ENCODE results near the gene PTGDR. TPM values are rescaled to one million over a fixed set of nuclear protein-coding genes. Genes with fewer than 3 reads are reported as not detected.

Gene PTGDR
- total RNA-seq, 2 donors from 2014 or later = 2.9 to 4.5 TPM

DNA sequence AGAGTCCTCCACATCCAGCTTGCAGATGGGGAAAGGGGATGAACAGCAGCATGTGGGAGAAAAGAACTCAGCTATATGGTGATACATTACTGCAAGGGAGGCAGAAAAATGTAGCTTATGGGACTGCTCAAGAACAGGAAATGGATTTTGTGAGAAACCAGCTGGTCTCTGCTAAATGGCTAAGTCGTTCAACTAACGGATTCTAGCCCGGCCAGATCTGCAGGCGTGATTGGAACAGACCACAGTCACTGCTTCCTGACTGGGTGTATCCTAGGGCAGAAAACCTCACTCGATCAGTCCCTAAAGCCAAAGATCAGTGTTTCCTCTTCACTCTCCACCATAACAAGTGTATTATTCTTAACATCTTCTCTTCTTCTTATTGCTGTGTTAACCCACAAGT is 8.1 kb upstream of the PTGDR start:
- no peak for DNase-seq (ENCODE audit: low spot score)
- intact Hi-C loops (cut with DNase I) = no loop called here

DNA sequence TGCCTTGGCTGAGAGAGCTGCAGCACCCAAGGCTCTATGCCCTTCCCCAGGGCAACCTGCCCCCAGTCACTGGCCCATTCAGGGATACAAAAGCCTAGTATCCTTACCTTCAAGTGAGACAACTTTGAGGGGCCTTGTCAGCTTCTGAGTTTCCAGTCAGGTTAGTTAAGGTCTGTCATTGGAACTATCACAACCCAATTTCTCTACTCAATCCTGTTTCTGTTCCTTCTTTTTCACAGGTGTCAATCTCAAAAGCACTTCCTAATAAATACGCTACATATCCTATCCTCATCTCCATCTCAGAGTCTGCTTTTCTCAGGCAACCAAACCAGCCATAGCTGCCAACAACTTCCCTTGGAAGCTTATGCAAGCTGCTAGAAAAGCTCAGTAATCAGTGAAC is 4.9 kb upstream of the PTGDR start:
- no peak for DNase-seq (ENCODE audit: low spot score)
- intact Hi-C loops (cut with DNase I) = loop anchor here in 1 of 2 donors (10.0 kb wide), 1 partner anchor 268 kb away; no protein-coding TSS in a partner anchor

DNA sequence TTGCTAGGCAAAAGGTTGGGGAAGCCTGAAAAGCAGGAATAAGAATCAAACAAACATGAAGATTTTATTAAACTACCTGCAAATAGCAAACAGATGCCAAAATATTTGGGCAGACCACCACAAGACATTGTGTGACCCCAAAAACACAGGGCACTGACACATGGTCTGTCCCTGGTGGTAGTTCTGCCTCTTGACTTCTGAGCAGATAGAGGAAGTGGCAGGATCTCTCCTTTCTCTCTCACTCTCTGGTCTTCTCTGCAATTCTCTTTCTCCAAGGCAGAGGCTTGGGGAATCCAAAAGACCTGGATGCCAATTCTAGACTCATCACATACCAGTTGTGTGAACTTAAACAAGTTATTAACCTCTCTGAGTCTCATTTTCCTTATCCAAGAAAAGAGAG is 4.3 kb upstream of the PTGDR start:
- intact Hi-C loops (cut with DNase I) = loop anchor here in 1 of 2 donors (10.0 kb wide), 1 partner anchor 268 kb away; no protein-coding TSS in a partner anchor
- DNase-seq (ENCODE audit: low spot score) = no peak

DNA sequence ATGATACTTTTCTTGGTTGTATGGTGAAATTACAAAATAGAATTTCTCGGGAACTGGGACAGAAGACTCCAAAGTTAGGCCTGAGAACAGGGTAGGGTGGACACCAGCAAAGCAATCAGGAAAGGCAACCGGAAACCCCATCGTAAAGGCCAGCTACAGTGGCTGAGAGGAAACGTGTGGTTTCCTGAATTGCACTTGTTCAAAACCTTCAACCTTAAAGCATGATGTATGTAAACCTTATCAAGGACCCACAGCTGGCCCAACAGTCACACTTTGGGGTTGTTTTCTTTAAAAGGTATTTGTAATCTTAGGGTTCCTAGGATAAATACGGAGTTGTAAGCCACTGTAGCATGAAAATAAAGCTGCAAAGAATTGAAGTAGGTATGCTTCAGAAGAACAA is 2.2 kb upstream of the PTGDR start:
- DNase-seq (ENCODE audit: low spot score) = no peak
- intact Hi-C loops (cut with DNase I) = loop anchor here in 1 of 2 donors (5.0 to 10.0 kb wide), 2 partner anchors 270 to 587 kb away; no protein-coding TSS in a partner anchor

DNA sequence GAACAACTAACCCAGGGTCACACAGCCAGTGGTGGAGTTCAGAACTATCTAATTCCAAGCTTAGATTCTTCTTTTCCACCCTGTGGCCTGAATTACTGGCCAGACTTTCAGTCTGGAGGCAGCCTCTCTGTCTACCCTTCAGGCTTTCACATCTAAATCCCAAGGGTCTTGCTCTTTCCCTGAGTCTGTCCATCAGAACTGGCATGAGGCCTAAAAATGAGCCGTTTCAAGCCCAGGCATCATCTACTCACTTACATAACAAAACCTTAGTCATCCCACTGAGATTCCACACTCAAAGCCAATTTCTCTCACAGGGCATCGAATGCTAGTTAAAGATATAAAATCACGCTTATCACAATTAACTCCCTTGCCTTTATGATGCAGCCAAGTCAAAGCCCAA is 1.3 kb upstream of the PTGDR start:
- DNase-seq (ENCODE audit: low spot score) = no peak
- intact Hi-C loops (cut with DNase I) = loop anchor here in 1 of 2 donors (5.0 to 10.0 kb wide), 2 partner anchors 271 to 586 kb away; no protein-coding TSS in a partner anchor

DNA sequence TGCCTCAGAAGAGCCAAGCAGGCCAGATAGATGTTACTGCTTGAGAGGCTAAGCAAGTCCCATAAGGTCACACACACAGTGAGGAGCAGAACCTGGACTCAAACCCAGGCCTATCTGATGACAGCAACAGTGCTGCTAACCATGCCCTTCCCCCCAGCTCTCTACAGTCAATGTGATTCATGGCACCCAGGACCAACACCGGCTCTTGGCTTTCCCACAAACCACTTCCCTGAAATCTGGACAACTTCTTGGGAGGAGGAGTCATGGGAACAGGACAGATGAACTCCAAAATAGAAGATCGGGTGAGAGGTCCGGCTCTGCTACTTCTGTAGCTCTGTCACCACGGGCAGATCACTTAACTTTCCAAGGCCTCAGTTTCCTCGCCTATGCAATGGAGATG is 716 bp upstream of the PTGDR start:
- no peak for DNase-seq (ENCODE audit: low spot score)
- intact Hi-C loops (cut with DNase I) = loop anchor here in 1 of 2 donors (5.0 to 10.0 kb wide), 2 partner anchors 272 to 586 kb away; no protein-coding TSS in a partner anchor

DNA sequence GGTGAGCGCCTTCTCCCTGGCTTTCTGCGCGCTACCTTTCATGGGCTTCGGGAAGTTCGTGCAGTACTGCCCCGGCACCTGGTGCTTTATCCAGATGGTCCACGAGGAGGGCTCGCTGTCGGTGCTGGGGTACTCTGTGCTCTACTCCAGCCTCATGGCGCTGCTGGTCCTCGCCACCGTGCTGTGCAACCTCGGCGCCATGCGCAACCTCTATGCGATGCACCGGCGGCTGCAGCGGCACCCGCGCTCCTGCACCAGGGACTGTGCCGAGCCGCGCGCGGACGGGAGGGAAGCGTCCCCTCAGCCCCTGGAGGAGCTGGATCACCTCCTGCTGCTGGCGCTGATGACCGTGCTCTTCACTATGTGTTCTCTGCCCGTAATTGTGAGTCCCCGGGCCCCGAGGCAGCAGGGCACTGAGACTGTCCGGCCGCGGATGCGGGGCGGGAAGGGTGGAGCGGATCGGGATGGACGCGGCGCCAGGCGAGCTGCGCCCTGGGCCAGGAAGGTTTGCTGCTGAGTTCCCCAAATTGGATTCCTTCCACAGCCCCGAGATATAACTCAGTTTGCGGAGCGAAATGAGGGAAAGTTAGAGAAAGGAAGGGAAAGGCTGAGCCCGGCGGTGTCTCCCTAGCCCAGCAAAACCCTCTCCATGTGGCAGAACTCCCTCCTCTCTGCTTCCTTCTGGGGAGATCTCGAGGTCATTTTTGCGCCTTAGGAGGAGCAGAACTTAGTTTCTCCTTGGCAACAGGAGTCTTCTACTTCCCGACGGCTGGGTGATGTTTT is 972 bp downstream of the PTGDR start:
- peak; percentile 81 for DNase-seq (ENCODE audit: low spot score)
- intact Hi-C loops (cut with DNase I) = loop anchor here in 1 of 2 donors (5.0 to 10.0 kb wide), 2 partner anchors 274 to 584 kb away; no protein-coding TSS in a partner anchor

DNA sequence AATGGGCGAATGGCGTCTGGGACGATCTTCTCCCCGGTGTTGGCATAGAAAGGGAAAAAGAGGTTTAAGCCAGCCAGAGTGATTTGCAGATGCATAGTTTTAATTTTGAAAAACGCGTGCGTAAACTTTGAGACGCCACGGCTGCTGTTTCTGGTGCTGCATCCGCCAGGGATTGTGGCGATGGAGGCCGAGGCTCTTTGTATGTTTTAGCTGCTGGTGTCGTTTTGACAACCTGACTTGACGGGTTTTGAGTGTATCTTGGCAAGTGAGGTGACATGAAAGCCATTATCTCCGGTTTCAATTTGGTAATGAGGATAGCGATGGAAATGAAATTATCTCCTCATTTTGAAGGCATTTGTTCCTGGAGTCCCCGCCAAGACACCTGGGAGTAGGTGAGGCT is 1.6 kb downstream of the PTGDR start:
- no peak for DNase-seq (ENCODE audit: low spot score)
- intact Hi-C loops (cut with DNase I) = loop anchor here in 1 of 2 donors (5.0 to 10.0 kb wide), 2 partner anchors 274 to 583 kb away; no protein-coding TSS in a partner anchor

DNA sequence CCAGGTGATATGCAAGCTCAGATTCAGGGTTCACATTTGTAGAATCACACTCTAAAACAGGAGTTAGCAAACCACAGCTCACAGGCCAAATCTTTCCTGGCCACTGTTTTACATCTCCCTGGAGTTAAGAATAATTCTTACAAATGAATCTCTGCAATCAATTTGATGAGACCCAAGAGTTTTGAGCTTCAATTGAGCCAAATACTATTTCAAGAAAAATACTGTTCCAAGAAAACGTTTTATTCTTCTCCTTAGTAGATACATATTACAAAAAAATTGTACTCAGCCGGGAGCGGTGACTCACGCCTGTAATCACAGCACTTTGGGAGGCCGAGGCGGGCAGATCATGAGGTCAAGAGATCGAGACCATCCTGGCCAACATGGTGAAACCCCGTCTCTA is 2.5 kb downstream of the PTGDR start:
- no peak for DNase-seq (ENCODE audit: low spot score)
- intact Hi-C loops (cut with DNase I) = loop anchor here in 1 of 2 donors (5.0 to 10.0 kb wide), 2 partner anchors 275 to 582 kb away; no protein-coding TSS in a partner anchor

DNA sequence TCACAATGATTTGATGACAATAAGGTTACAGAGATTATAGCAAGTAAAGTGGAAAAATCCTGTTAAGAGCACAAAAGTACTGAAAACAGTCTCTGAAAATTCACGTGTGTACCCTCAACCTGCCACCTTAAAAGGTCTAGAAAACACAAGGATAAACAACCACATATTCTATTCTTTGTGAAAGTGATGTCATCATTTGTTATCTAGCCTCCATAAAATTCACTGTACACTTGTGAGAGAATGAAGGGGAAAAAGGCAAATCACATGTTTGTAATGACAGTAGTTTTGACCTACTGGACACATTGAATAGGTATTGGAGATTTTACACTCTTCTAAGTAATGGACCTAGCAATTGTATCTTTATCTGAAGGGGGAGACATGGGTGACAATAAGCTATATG is 4.0 kb downstream of the PTGDR start:
- DNase-seq (ENCODE audit: low spot score) = no peak

DNA sequence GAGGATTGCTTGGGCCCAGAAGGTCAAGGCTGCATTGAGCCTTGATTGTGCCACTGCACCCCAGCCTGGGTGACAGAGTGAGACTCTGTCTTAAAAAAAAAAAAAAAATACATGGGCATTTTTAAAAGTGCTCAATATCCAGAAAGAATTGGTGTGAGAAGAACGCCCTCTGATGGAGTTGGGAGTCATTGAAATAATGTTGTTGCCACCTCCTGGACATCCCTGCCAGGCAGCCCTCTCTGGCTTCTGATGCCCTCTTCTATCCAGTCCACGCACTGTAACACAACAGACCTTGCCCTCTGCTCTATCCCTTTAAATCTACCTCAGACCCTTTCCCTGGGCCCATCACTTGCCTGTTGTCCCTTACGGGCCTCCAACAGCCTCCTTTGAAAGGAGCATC is 4.9 kb downstream of the PTGDR start:
- no peak for DNase-seq (ENCODE audit: low spot score)
- intact Hi-C loops (cut with DNase I) = no loop called here

More for the DNA sequence above, 4.0 kb downstream of the PTGDR start:
- intact Hi-C loops (cut with DNase I) = no loop called here

DNA sequence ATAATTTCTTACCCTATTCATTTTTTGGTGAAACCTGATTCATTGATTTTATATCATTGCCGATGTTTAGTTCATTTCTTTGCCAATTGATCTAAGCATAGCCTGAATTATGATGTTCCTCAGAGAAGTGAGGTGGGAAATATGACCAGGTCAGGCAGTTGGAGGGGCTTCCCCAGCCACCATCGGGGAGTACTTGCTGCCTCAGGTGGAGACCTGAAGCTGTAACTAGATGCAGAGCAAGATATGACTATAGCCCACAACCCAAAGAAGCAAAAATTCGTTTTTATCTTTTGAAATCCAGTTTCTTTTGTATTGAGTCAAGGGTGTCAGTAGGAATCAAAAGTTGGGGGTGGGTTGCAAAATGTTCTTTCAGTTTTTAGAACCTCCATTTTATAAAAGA is 7.9 kb downstream of the PTGDR start:
- DNase-seq (ENCODE audit: low spot score) = no peak

DNA sequence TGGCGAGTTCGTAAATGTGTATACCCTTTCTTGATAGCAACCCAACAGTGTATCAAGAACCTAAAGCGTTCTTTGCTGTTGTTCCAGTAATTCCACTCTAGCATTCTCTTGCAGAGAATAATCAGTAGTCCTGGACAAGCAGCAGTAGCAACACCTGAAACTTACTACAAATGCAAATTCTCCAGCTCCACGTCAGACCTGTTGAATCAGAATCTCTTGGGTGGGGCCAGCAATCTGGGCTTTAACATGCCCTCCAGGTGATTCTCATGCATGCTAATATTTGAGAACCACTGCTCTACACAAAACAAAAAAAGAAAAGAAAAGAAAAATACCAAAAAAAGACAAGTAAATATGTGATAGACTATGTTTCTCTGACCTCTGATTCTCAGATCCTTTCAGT is 10.1 kb downstream of the PTGDR start:
- no peak for DNase-seq (ENCODE audit: low spot score)
- intact Hi-C loops (cut with DNase I) = no loop called here

More for the DNA sequence above, 7.9 kb downstream of the PTGDR start:
- intact Hi-C loops (cut with DNase I) = no loop called here

DNA sequence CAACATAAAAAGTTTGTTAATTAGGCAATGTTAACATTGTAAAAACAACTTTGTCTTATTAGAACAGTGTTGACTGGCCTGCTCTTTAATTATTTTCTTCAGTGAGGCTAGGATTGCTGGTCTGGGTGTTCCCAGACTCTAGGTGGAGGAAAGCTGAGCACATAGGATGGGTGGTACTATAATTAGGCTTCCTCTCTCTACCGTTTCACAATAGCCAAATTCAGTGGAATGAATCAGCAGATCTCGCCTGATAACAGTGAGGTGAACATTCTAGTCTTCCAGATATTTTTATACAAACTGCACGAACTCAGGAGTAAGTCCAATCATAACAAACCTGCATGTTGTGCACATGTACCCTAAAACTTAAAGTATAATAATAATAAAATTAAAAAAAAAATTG is 11.9 kb downstream of the PTGDR start:
- no peak for DNase-seq (ENCODE audit: low spot score)
- intact Hi-C loops (cut with DNase I) = no loop called here

DNA sequence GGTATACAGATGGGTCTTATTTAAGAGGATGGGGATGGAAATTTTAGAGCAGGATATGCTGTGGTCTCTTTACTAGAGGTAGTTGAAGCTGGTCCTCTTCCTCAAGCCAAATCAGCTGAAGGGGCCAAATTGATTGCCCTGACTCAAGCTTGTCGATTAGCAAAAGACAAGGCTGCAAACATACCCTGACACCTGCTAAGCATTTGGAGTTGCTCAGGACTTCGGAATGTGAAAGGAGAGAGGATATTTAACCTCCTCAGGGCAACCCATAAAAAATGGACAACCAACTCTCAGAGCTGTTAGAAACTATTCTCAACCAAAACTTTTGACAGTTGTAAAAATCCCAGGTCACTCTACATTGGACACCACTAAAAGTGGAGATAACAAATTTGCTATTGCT is 15.6 kb downstream of the PTGDR start:
- no peak for DNase-seq (ENCODE audit: low spot score)
- intact Hi-C loops (cut with DNase I) = no loop called here

DNA sequence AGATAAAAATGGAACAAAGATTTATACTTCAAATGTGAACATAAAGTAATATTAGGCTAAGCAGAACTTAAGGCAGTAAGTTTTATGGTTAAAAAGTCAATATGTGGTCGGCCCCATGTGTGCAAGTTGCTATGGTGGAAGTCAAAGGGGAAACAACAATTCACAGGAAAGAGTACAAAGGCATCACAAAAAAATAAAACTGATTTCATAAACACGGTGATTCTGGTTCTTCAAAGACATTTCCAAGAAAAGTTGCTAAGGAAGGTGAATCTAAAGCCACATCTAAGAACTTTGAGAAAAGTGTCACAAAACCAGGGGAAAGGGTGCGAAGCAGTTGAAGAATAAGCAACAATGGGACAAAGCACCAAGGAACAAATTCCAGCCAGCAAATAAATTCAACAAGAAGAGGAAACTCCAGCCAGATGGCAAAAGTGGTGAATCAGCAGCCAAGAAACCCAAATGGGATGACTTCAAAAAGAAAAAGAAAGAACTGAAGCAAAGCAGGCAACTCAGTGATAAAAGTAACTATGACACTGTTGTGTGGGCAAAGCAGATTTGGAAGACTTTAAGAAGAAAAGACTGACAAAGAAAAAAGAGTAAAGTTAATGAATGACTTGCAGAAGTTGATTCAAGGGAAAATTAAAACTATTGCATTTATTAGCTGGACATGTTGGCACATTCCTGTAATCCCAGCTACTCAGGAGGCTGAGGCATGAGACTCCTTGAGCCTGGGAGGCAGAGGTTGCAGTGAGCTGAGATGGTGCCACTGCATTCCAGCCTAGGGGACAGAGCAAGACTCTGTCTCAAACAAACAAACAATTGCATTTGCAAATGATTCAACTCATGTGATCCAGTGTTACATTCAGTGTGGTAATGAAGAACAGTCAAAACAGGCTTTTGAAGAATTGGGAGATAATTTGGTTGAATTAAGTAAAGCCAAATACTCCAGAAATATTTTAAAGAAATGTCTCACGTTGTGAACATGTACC is 19.5 kb downstream of the PTGDR start:
- intact Hi-C loops (cut with DNase I) = loop anchor here in 1 of 2 donors (1.0 kb wide), 1 partner anchor 34 kb away; no protein-coding TSS in a partner anchor

DNA sequence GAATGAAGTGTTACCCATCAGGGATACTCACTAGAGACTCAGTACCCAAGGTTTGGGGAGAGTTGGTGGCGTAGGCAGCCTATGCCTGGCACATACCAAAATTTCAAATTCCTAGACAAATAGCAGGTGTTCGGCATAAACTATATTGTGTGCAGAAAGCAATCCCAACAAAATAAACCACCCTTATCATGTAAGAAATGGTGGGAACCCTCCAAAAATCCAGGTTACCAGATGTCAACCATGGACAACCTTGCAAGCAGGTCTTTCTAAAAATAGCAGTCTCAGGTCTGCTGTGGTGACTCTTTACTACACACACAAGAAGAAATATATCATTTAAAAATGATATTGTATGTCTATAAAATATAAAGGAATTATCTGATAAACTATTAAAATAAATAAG is 28.9 kb downstream of the PTGDR start:
- no peak for DNase-seq (ENCODE audit: low spot score)
- intact Hi-C loops (cut with DNase I) = loop anchor here in 1 of 2 donors (5.0 kb wide), 1 partner anchor 176 kb away; no protein-coding TSS in a partner anchor

More for the DNA sequence above, 19.5 kb downstream of the PTGDR start:
- no peak for DNase-seq (ENCODE audit: low spot score)

DNA sequence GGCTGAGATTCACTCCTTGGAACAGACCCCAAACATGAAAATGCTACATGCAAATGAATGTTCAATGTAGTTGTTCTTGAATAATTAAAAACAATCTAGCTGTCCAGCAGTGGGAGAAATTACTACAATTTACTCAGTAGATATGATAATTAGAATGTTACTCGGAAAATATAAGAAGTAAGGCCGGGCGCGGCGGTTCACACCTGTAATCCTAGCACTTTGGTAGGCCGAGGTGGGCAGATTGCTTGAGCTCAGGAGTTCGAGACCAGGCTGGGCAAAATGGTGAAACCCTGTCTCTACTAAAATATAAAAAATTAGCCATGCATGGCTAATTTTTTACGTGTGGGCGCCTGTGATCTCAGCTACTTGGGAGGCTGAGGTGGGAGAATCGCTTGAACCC is 31.3 kb downstream of the PTGDR start:
- intact Hi-C loops (cut with DNase I) = loop anchor here in 1 of 2 donors (5.0 kb wide), 1 partner anchor 174 kb away; no protein-coding TSS in a partner anchor
- no peak for DNase-seq (ENCODE audit: low spot score)

DNA sequence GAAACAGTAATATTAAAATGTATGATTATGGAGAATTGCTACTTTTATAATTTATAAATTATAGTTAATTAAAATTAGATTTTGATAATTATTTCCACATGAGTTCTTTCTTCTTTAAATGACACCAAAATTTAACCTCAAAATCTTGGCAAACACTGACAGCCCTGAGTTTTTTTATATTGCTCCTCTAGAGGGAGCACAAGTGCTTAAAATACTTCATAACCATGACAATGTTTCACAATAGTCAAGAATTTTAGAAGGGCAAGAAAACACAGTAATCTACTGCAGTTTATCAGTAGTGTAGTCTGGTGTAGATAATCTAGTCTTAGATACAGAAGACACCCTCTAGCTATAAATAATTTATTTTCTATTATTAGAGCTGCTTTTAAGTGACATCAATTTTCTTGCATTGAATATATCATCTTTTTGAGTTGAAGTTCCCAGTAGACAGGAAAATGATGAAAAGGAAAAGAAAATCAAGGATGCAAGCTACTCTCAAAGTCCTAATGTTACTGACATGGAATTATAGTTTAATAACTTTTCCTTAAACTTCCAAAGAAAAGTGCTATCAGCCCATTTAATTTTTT is 32.3 kb downstream of the PTGDR start:
- intact Hi-C loops (cut with DNase I) = loop anchor here in 1 of 2 donors (5.0 kb wide), 1 partner anchor 173 kb away; no protein-coding TSS in a partner anchor
- no peak for DNase-seq (ENCODE audit: low spot score)
